Measurements from ENCODE around the gene CXXC5. TPM values are rescaled to one million over a fixed set of nuclear protein-coding genes. Genes with fewer than 3 reads are reported as not detected.
"Not testable (repeated sequence)": the region's sequence is repeated elsewhere in the genome, so short reads cannot be mapped to it uniquely, and the experiment has no call there.

Gene CXXC5
- total RNA-seq, 1 experiment from 2014 or later: 92.3 TPM

GRCh38 chr5:139711067-139711905, 63.1 kb downstream of the CXXC5 start:
- intact Hi-C loops (cut with micrococcal nuclease; ENCODE audit: unreplicated experiment): loop anchor here (1.0 to 2.0 kb wide), 2 partner anchors 14 to 36 kb away; no protein-coding TSS in a partner anchor
- Mint-ChIP-seq H3K9me3 (ENCODE audit: unreplicated experiment) (no peaks in the 10 kb centered on the region), H3K27me3 (ENCODE audit: insufficient read depth, unreplicated experiment) (no peaks in the 10 kb centered on the region), H3K4me1 (ENCODE audit: low read depth, unreplicated experiment) (peaks cover 15% of the 10 kb centered on the region), H3K4me3 (ENCODE audit: unreplicated experiment) (peak overlapping the region; percentile 75), H3K27ac (ENCODE audit: unreplicated experiment) (peak overlapping the region; percentile 88), H3K36me3 (ENCODE audit: insufficient read depth, unreplicated experiment) (peaks cover 5% of the 10 kb centered on the region)
- peak; percentile 25 to 63 for TF ChIP-seq CTCF (IDR thresholded peaks at IDR 0.05; ENCODE audit: insufficient read depth in 1 of 2, low read depth in 1 of 2, low read length in 1 of 2, severe bottlenecking in 1 of 2, unreplicated experiment in 1 of 2)
- no peaks in the 10 kb centered on the region for H3K27me3 ChIP-seq (replicated peaks; ENCODE audit: control insufficient read depth, insufficient read depth, low read length)
- H3K9me3 ChIP-seq: no peaks in the 10 kb centered on the region
- H3K4me3 ChIP-seq (ENCODE audit: low read depth, low read length): peak overlapping the region; percentile 53
- no peaks in the 10 kb centered on the region for H3K36me3 ChIP-seq (ENCODE audit: control insufficient read depth, insufficient read depth, low read length)
- peak; percentile 66 to 68 for DNase-seq
- H3K4me1 ChIP-seq: peaks cover 31% of the 10 kb centered on the region
- no TSS peak for BruUV-seq (replicated peaks)
- CTCF ChIA-PET: interaction anchor here (0.5 to 3.0 kb wide), 14 partner anchors 10 to 593 kb away, joined by 3 to 37 read pairs (median 4); no protein-coding TSS in a partner anchor
- POLR2A ChIA-PET: interaction anchor here (0.6 to 3.4 kb wide), 7 partner anchors 10 to 305 kb away, joined by 3 to 57 read pairs (median 8); partner anchors contain the start of gene CXXC5

GRCh38 chr5:139711906-139712224, 63.7 kb downstream of the CXXC5 start:
- Histone ChIP-seq H3K27me3 (replicated peaks; ENCODE audit: control insufficient read depth, insufficient read depth, low read length) (no peaks in the 10 kb centered on the region), H3K4me3 (ENCODE audit: low read depth, low read length) (no peak overlapping the region), H3K36me3 (ENCODE audit: control insufficient read depth, insufficient read depth, low read length) (no peaks in the 10 kb centered on the region), H3K4me1 (peaks cover 28% of the 10 kb centered on the region), H3K9me3 (no peaks in the 10 kb centered on the region)
- H3K9me3 Mint-ChIP-seq (ENCODE audit: unreplicated experiment): no peaks in the 10 kb centered on the region
- H3K27me3 Mint-ChIP-seq (ENCODE audit: insufficient read depth, unreplicated experiment): no peaks in the 10 kb centered on the region
- H3K4me3 Mint-ChIP-seq (ENCODE audit: unreplicated experiment): peak overlapping the region; percentile 75
- H3K4me1 Mint-ChIP-seq (ENCODE audit: low read depth, unreplicated experiment): peaks cover 15% of the 10 kb centered on the region
- no peaks in the 10 kb centered on the region for H3K36me3 Mint-ChIP-seq (ENCODE audit: insufficient read depth, unreplicated experiment)
- no peak for DNase-seq
- intact Hi-C loops (cut with micrococcal nuclease; ENCODE audit: unreplicated experiment): loop anchor here (1.0 to 2.0 kb wide), 2 partner anchors 15 to 35 kb away; no protein-coding TSS in a partner anchor
- no peak overlapping the region for H3K27ac Mint-ChIP-seq (ENCODE audit: unreplicated experiment)
- no peak for TF ChIP-seq CTCF (IDR thresholded peaks at IDR 0.05; ENCODE audit: insufficient read depth in 1 of 2, low read depth in 1 of 2, low read length in 1 of 2, severe bottlenecking in 1 of 2, unreplicated experiment in 1 of 2)
- no TSS peak for BruUV-seq (replicated peaks)
- ChIA-PET CTCF (interaction anchor here (1.1 to 3.0 kb wide), 6 partner anchors 11 to 78 kb away, joined by 3 to 37 read pairs (median 6); no protein-coding TSS in a partner anchor), POLR2A (interaction anchor here (0.6 to 3.4 kb wide), 3 partner anchors 11 to 64 kb away, joined by 3 to 57 read pairs (median 15); partner anchors contain the start of gene CXXC5)

GRCh38 chr5:139712412-139712811, 64.3 kb downstream of the CXXC5 start:
- no peaks in the 10 kb centered on the region for H3K9me3 Mint-ChIP-seq (ENCODE audit: unreplicated experiment)
- peaks cover 22% of the 10 kb centered on the region for H3K4me1 ChIP-seq
- no peaks in the 10 kb centered on the region for H3K27me3 ChIP-seq (replicated peaks; ENCODE audit: control insufficient read depth, insufficient read depth, low read length)
- H3K9me3 ChIP-seq: no peaks in the 10 kb centered on the region
- no peaks in the 10 kb centered on the region for H3K36me3 ChIP-seq (ENCODE audit: control insufficient read depth, insufficient read depth, low read length)
- peaks cover 14% of the 10 kb centered on the region for H3K4me1 Mint-ChIP-seq (ENCODE audit: low read depth, unreplicated experiment)
- no peak overlapping the region for H3K4me3 ChIP-seq (ENCODE audit: low read depth, low read length)
- no peaks in the 10 kb centered on the region for H3K27me3 Mint-ChIP-seq (ENCODE audit: insufficient read depth, unreplicated experiment)
- POLR2A ChIA-PET: interaction anchor here (0.6 to 3.4 kb wide), 2 partner anchors 11 to 62 kb away, joined by 3 to 57 read pairs; no protein-coding TSS in a partner anchor
- CTCF ChIA-PET: interaction anchor here (2.1 to 3.0 kb wide), 2 partner anchors 11 to 79 kb away, joined by 7 to 37 read pairs; no protein-coding TSS in a partner anchor
- BruUV-seq (replicated peaks): no TSS peak
- no peak for TF ChIP-seq CTCF (IDR thresholded peaks at IDR 0.05; ENCODE audit: insufficient read depth in 1 of 2, low read depth in 1 of 2, low read length in 1 of 2, severe bottlenecking in 1 of 2, unreplicated experiment in 1 of 2)
- intact Hi-C loops (cut with micrococcal nuclease; ENCODE audit: unreplicated experiment): no loop called here
- H3K4me3 Mint-ChIP-seq (ENCODE audit: unreplicated experiment): no peak overlapping the region
- no peaks in the 10 kb centered on the region for H3K36me3 Mint-ChIP-seq (ENCODE audit: insufficient read depth, unreplicated experiment)
- no peak overlapping the region for H3K27ac Mint-ChIP-seq (ENCODE audit: unreplicated experiment)
- no peak for DNase-seq

GRCh38 chr5:139713898-139714297, 65.7 kb downstream of the CXXC5 start:
- H3K4me1 ChIP-seq; H3K36me3 Mint-ChIP-seq (ENCODE audit: insufficient read depth, unreplicated experiment); H3K4me3 ChIP-seq (ENCODE audit: low read depth, low read length); BruUV-seq (replicated peaks); CTCF ChIA-PET; H3K27ac Mint-ChIP-seq (ENCODE audit: unreplicated experiment); POLR2A ChIA-PET; H3K36me3 ChIP-seq (ENCODE audit: control insufficient read depth, insufficient read depth, low read length); H3K9me3 ChIP-seq; H3K4me1 Mint-ChIP-seq (ENCODE audit: low read depth, unreplicated experiment); H3K27me3 Mint-ChIP-seq (ENCODE audit: insufficient read depth, unreplicated experiment); H3K27me3 ChIP-seq (replicated peaks; ENCODE audit: control insufficient read depth, insufficient read depth, low read length); DNase-seq; H3K9me3 Mint-ChIP-seq (ENCODE audit: unreplicated experiment); intact Hi-C loops (cut with micrococcal nuclease; ENCODE audit: unreplicated experiment); H3K4me3 Mint-ChIP-seq (ENCODE audit: unreplicated experiment): not testable (repeated sequence)

All from Caco-2 (cell line).